Measurements from ENCODE around the gene ZBP1. TPM values are rescaled to one million over a fixed set of nuclear protein-coding genes. Genes with fewer than 3 reads are reported as not detected.

Gene ZBP1
- total RNA-seq, 1 experiment from 2014 or later: not detected

GRCh38 chr20:57596358-57596757 lies 23.9 kb downstream of the ZBP1 start:
- DNase-seq (ENCODE audit: low read depth, low spot score) (no peak), ATAC-seq (no peak)
- Histone ChIP-seq H3K4me2 (ENCODE audit: low read length) (peak overlapping the region; percentile 67), H3K9me3 (ENCODE audit: control insufficient read depth in 1 of 2, insufficient read depth in 1 of 2, low read depth in 1 of 2, low read length in 2 of 2) (no peaks in the 10 kb centered on the region), H3K4me1 (ENCODE audit: control insufficient read depth in 1 of 2, insufficient read depth in 2 of 2, low read length in 2 of 2) (peaks cover 0 to 7% of the 10 kb centered on the region in 2 experiments; a peak in 1 of 4 replicates), H4K20me1 (ENCODE audit: insufficient read depth) (no peaks in the 10 kb centered on the region), H3K4me3 (replicated peaks in 1 of 2; ENCODE audit: low read depth in 1 of 2, low read length in 2 of 2) (no peak overlapping the region), H3K9ac (ENCODE audit: low read length) (no peak overlapping the region), H2AFZ (ENCODE audit: low read depth, low read length, poor library complexity, severe bottlenecking) (no peak overlapping the region), H3K27ac (ENCODE audit: low read depth, low read length) (no peak overlapping the region), H3K27me3 (ENCODE audit: insufficient read depth, low read length) (no peaks in the 10 kb centered on the region), H3K36me3 (ENCODE audit: control insufficient read depth in 1 of 2, insufficient read depth in 2 of 2, low read length in 2 of 2) (no peaks in the 10 kb centered on the region), H3K79me2 (ENCODE audit: insufficient read depth, low read length) (no peaks in the 10 kb centered on the region), H3K9me2 (ENCODE audit: insufficient read depth) (no peaks in the 10 kb centered on the region)
- RAD21 ChIA-PET (ENCODE audit: low non-redundant PET in 1 of 2, low total read pairs in 2 of 2, uncharacterized antibody in 2 of 2, unreplicated experiment in 2 of 2): interaction anchor here (1.0 to 1.2 kb wide), 2 partner anchors 26 to 83 kb away, joined by 4 read pairs; no protein-coding TSS in a partner anchor
- BruUV-seq (replicated peaks): no TSS peak
- TF ChIP-seq JUND (IDR thresholded peaks at IDR 0.05) (no peak), EGR1 (IDR thresholded peaks at IDR 0.05; ENCODE audit: low read depth) (no peak), POLR2AphosphoS5 (IDR thresholded peaks at IDR 0.05; ENCODE audit: low read depth, low read length) (no peak), SIN3A (IDR thresholded peaks at IDR 0.05; ENCODE audit: low read depth) (no peak), ZFX (IDR thresholded peaks at IDR 0.05) (no peak), ZBTB33 (IDR thresholded peaks at IDR 0.05; ENCODE audit: extremely low read depth, insufficient replicate concordance, low read length) (no peak), POLR2A (IDR thresholded peaks at IDR 0.05; ENCODE audit: borderline replicate concordance, extremely low read depth, insufficient read depth, insufficient read length) (no peak), ZNF274 (IDR thresholded peaks at IDR 0.05; ENCODE audit: low read depth, low read length) (no peak), CBX3 (IDR thresholded peaks at IDR 0.05; ENCODE audit: low read depth) (no peak)
- CTCF ChIA-PET: interaction anchor here (0.7 to 1.9 kb wide), 8 partner anchors 26 to 617 kb away, joined by 3 to 7 read pairs (median 4); no protein-coding TSS in a partner anchor
- intact Hi-C loops (cut with micrococcal nuclease): loop anchor here (10.0 kb wide), 3 partner anchors 212 to 1858 kb away; no protein-coding TSS in a partner anchor
- POLR2A ChIA-PET: no interaction called here

Measured in HCT116 (cell line).